Loucy (cell line): ENCODE results near the gene CACFD1.

Source experiments
- EZH2phosphoT487 ChIP-seq: fragments of 200-600 bp; IDR thresholded peaks from 2 replicates; pipeline ENCODE4 v1.6.1; 2018; ENCODE audit warnings: antibody characterized with exemption, mild to moderate bottlenecking, moderate library complexity, borderline replicate concordance
- TF ChIP-seq, protein P1 (sequence below): fragments of 200-600 bp; sonication (generic); conservative IDR thresholded peaks from 2 replicates; pipeline ENCODE4 v1.5.1; 2014; ENCODE audit warnings: mild to moderate bottlenecking, antibody characterized with exemption, low read length

DNA sequence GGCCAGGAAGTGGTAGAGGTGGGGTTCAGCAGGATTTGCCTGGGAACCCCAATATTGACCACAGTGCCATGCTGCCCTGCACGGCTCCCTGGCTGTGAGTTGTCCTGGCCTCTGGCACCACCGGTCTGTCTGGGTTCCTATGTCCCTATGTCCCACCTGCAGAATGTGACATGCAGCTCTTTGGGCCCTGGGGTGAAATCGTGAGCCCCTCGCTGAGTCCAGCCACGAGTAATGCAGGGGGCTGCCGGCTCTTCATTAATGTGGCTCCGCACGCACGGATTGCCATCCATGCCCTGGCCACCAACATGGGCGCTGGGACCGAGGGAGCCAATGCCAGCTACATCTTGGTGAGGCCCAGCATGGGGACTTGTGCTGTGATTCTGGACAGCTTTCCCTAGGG lies 2.0 kb upstream of the CACFD1 start:
- TF ChIP-seq, protein P1, sequence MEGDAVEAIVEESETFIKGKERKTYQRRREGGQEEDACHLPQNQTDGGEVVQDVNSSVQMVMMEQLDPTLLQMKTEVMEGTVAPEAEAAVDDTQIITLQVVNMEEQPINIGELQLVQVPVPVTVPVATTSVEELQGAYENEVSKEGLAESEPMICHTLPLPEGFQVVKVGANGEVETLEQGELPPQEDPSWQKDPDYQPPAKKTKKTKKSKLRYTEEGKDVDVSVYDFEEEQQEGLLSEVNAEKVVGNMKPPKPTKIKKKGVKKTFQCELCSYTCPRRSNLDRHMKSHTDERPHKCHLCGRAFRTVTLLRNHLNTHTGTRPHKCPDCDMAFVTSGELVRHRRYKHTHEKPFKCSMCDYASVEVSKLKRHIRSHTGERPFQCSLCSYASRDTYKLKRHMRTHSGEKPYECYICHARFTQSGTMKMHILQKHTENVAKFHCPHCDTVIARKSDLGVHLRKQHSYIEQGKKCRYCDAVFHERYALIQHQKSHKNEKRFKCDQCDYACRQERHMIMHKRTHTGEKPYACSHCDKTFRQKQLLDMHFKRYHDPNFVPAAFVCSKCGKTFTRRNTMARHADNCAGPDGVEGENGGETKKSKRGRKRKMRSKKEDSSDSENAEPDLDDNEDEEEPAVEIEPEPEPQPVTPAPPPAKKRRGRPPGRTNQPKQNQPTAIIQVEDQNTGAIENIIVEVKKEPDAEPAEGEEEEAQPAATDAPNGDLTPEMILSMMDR: no peak
- TF ChIP-seq EZH2phosphoT487: no peak
